GM23248 (cell line): Measurements from ENCODE around the gene STXBP6. TPM values are rescaled to one million over a fixed set of nuclear protein-coding genes. Genes with fewer than 3 reads are reported as not detected.

ENCODE experiments used
- DNase-seq: peaks from one replicate; pipeline ENCODE4 v3.0.0-alpha.2; 2015
- H2AFZ ChIP-seq: fragments of 200-600 bp; sonication (generic); 2 replicates; pipeline ENCODE4 v1.6.1; 2016; ENCODE audit warnings: antibody characterized with exemption
- H3F3A ChIP-seq: fragments of 200-600 bp; sonication (generic); 2 replicates; pipeline ENCODE4 v1.6.1; 2016; ENCODE audit warnings: mild to moderate bottlenecking, antibody characterized with exemption, mixed run types; ENCODE audit not compliant: insufficient read depth
- H3K27ac ChIP-seq: fragments of 200-600 bp; sonication (generic); 2 replicates; pipeline ENCODE4 v1.5.1; 2016; ENCODE audit warnings: mild to moderate bottlenecking
- H3K27me3 ChIP-seq: fragments of 200-600 bp; sonication (generic); replicated peaks from 2 replicates; pipeline ENCODE4 v1.6.1; 2016; ENCODE audit warnings: mild to moderate bottlenecking; ENCODE audit not compliant: insufficient read depth
- H3K36me3 ChIP-seq: fragments of 200-600 bp; sonication (generic); 2 replicates; pipeline ENCODE4 v1.6.1; 2016; ENCODE audit warnings: low read depth, mild to moderate bottlenecking
- H3K4me1 ChIP-seq: fragments of 200-600 bp; sonication (generic); 2 replicates; pipeline ENCODE4 v1.6.1; 2016; ENCODE audit warnings: mild to moderate bottlenecking; ENCODE audit not compliant: insufficient read depth
- H3K4me2 ChIP-seq: fragments of 200-600 bp; sonication (generic); one replicate; pipeline ENCODE4 v1.6.1; 2016; ENCODE audit warnings: mild to moderate bottlenecking; ENCODE audit not compliant: unreplicated experiment
- H3K4me3 ChIP-seq: fragments of 200-600 bp; sonication (generic); 2 replicates; pipeline ENCODE4 v1.5.1; 2016; ENCODE audit warnings: mild to moderate bottlenecking
- H3K79me2 ChIP-seq: fragments of 200-600 bp; sonication (generic); 2 replicates; pipeline ENCODE4 v1.6.1; 2016; ENCODE audit warnings: mild to moderate bottlenecking; ENCODE audit not compliant: insufficient read depth
- H3K9ac ChIP-seq: fragments of 200-600 bp; sonication (generic); 2 replicates; pipeline ENCODE4 v1.6.1; 2016; ENCODE audit warnings: mild to moderate bottlenecking
- H3K9me2 ChIP-seq: fragments of 200-600 bp; sonication (generic); 2 replicates; pipeline ENCODE4 v1.6.1; 2016; ENCODE audit warnings: mixed run types, mild to moderate bottlenecking, moderate library complexity; ENCODE audit not compliant: insufficient read depth
- H3K9me3 ChIP-seq: fragments of 200-600 bp; sonication (generic); one replicate; pipeline ENCODE4 v1.6.1; 2017; ENCODE audit warnings: low read depth
- H4K20me1 ChIP-seq: fragments of 200-600 bp; sonication (generic); 2 replicates; pipeline ENCODE4 v1.6.0; 2016; ENCODE audit not compliant: insufficient read depth
- EZH2 ChIP-seq: fragments of 200-600 bp; sonication (generic); IDR thresholded peaks from 2 replicates; pipeline ENCODE4 v1.6.1; 2018; ENCODE audit warnings: antibody characterized with exemption, mild to moderate bottlenecking; ENCODE audit not compliant: insufficient read depth, poor library complexity, severe bottlenecking
- EZH2phosphoT487 ChIP-seq: fragments of 200-600 bp; sonication (generic); IDR thresholded peaks from 2 replicates; pipeline ENCODE4 v1.6.1; 2018; ENCODE audit warnings: antibody characterized with exemption, moderate library complexity, mild to moderate bottlenecking, low read depth; ENCODE audit not compliant: insufficient read depth
- WGBS, 2 experiments: methylation state at CpG; one replicate each; pipeline ENCODE4 v1.1.6; 2015 to 2017; ENCODE audit warnings: low lambda C conversion rate in 2 of 2, low coverage in 1 of 2; ENCODE audit errors: missing lambda C conversion rate in 2 of 2; 5-methylcytosine and 5-hydroxymethylcytosine counted together
- in situ Hi-C: fragments of 300-500 bp; cut with MboI; formaldehyde crosslinking; loops from 2 replicates; pipeline ENCODE4 v1.15.0; 2020
- polyA plus RNA-seq: library from polyadenylated mRNA; unstranded; fragments of >200 nt; fragmentation: Nextera tagmentation; extraction: Ambion mirVana; gene quantifications from 2 replicates; pipeline ENCODE4 v1.2.1, GENCODE V29; 2016
- total RNA-seq: library from RNA; depleted of rRNA; stranded (reverse); fragments of >200 nt; shearing (Covaris generic); gene quantifications from 2 replicates; pipeline ENCODE4 v1.2.3, GENCODE V29; 2014

Gene STXBP6
- total and polyA plus RNA-seq, 2 experiments from 2014 or later = 13.9 to 19.6 TPM

DNA sequence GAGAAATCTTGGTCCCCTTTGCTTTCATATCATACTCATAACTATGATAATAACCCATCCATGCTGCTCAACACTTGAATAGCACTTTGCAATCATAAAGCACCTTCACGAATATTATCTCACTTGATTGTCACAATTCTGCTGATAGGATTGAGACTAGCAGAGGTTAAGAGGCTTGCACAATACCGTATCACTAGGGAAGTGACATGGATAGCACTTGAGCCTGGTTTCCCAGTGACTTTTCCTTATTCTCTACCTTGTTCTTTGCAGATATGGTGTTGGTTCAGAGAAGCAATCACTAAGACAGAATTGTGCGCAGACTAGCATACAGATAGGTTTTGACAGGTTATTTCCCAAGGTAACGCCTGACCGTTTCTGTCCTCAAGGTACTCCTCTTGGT, 229.3 kb downstream of the STXBP6 start:
- H3K27me3 ChIP-seq = no peaks in the 10 kb centered on the region
- no peak overlapping the region for H3K4me2 ChIP-seq
- H3K9me3 ChIP-seq = no peaks in the 10 kb centered on the region
- 0 out of 2 replicates have a peak, but pooled peaks cover 7% of the 10 kb centered on the region for H3K4me1 ChIP-seq
- DNase-seq = no peak
- in situ Hi-C loops = no loop called here
- H3K36me3 ChIP-seq = no peaks in the 10 kb centered on the region
- H3K4me3 ChIP-seq = no peak overlapping the region
- TF ChIP-seq EZH2 (no peak), EZH2phosphoT487 (no peak)
- H4K20me1 ChIP-seq = no peaks in the 10 kb centered on the region
- H3K27ac ChIP-seq = no peak overlapping the region
- H3K9me2 ChIP-seq = no peaks in the 10 kb centered on the region
- no peaks in the 10 kb centered on the region for H3F3A ChIP-seq
- no peak overlapping the region for H2AFZ ChIP-seq
- H3K9ac ChIP-seq = no peak overlapping the region
- no peaks in the 10 kb centered on the region for H3K79me2 ChIP-seq
- WGBS, 2 experiments = 77 to 78% methylated on average over 5 of the region's 5 CpGs

DNA sequence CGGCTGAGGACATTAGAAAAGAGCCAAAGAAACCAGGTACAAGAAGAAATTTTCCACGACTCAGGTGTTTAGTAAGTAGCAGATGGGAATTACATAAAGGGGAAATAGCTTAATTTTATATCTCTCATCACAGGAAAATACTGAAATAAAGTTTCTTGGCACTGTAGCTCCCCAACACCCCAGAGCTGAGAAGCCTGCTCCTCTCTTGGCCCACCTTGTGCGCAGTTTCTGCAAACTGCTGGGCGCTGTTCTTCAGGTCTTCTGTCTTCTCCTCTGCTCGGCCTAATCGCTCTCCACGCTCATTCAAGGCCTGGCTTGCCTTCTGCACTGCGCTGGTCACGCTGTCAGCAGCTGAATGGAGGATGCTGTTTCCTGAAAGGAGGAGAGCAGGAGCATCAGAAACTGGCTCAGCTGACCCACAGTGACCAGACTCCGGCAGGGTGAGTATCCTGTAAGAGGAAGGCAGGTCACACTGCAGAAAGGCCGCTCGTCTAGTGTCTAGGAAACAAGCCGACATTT, 231.1 kb downstream of the STXBP6 start:
- no peak for TF ChIP-seq EZH2phosphoT487
- no peak for TF ChIP-seq EZH2

DNA sequence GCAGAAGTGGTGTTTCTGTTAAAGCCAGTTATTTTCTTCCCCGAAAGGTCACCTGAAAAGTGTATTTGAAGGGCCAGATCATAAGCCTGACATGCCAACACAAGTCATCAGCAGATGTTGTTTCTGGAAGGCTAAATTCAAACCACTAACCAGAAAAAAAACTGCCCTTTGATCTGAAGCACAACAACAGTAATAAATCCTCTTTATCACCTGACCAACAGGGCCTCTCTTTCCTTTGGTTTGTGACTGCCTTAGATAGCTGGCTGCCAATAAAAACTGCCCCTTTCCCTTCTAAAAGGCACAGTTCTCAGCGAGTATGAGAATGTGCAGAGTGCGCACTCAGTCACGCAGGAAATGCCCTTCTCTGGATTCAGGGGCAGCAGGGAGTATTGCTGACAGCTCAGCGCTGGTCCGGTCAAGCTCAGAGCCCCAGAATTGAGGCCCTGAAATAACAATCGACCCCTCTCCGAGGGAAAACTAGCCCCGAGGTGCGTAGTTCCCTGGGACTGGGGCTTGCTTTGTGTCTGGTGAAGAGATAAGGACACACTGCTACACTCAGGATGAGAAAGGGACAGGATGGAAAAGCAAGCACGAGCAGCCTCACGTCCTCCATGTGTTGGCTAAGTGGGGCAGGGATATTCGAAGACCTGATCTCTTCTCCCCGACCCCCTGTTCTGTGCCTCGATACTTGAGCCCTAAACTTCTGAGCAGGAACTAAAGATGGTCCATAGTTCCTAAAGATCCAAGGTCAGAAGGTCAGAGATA, 231.7 kb downstream of the STXBP6 start:
- no peak overlapping the region for H3K4me3 ChIP-seq
- no peak overlapping the region for H3K27ac ChIP-seq
- no peaks in the 10 kb centered on the region for H3K9me2 ChIP-seq
- WGBS, 2 experiments = 79 to 80% methylated on average over 15 of the region's 15 CpGs
- H3K9ac ChIP-seq = no peak overlapping the region
- 0 out of 2 replicates have a peak, but pooled peaks cover 7% of the 10 kb centered on the region for H3K4me1 ChIP-seq
- no peak overlapping the region for H2AFZ ChIP-seq
- in situ Hi-C loops = loop anchor here (10.0 kb wide), 2 partner anchors 227 to 317 kb away; no protein-coding TSS in a partner anchor
- no peaks in the 10 kb centered on the region for H3F3A ChIP-seq
- H3K4me2 ChIP-seq = no peak overlapping the region
- TF ChIP-seq EZH2 (no peak), EZH2phosphoT487 (no peak)
- no peaks in the 10 kb centered on the region for H3K27me3 ChIP-seq
- DNase-seq = no peak
- no peaks in the 10 kb centered on the region for H4K20me1 ChIP-seq
- no peaks in the 10 kb centered on the region for H3K36me3 ChIP-seq
- H3K79me2 ChIP-seq = no peaks in the 10 kb centered on the region
- H3K9me3 ChIP-seq = no peaks in the 10 kb centered on the region

More for the DNA sequence above, 231.1 kb downstream of the STXBP6 start:
- Histone ChIP-seq H3K27ac (no peak overlapping the region), H3F3A (no peaks in the 10 kb centered on the region), H3K27me3 (no peaks in the 10 kb centered on the region), H3K4me1 (0 out of 2 replicates have a peak, but pooled peaks cover 7% of the 10 kb centered on the region), H3K4me3 (no peak overlapping the region), H4K20me1 (no peaks in the 10 kb centered on the region), H3K4me2 (no peak overlapping the region), H3K79me2 (no peaks in the 10 kb centered on the region), H3K9ac (no peak overlapping the region), H3K36me3 (no peaks in the 10 kb centered on the region), H3K9me2 (no peaks in the 10 kb centered on the region), H2AFZ (no peak overlapping the region), H3K9me3 (no peaks in the 10 kb centered on the region)
- DNase-seq = no peak
- in situ Hi-C loops = loop anchor here (10.0 kb wide), 2 partner anchors 226 to 316 kb away; no protein-coding TSS in a partner anchor
- WGBS, 2 experiments = 88 to 93% methylated on average over 13 of the region's 13 CpGs

DNA sequence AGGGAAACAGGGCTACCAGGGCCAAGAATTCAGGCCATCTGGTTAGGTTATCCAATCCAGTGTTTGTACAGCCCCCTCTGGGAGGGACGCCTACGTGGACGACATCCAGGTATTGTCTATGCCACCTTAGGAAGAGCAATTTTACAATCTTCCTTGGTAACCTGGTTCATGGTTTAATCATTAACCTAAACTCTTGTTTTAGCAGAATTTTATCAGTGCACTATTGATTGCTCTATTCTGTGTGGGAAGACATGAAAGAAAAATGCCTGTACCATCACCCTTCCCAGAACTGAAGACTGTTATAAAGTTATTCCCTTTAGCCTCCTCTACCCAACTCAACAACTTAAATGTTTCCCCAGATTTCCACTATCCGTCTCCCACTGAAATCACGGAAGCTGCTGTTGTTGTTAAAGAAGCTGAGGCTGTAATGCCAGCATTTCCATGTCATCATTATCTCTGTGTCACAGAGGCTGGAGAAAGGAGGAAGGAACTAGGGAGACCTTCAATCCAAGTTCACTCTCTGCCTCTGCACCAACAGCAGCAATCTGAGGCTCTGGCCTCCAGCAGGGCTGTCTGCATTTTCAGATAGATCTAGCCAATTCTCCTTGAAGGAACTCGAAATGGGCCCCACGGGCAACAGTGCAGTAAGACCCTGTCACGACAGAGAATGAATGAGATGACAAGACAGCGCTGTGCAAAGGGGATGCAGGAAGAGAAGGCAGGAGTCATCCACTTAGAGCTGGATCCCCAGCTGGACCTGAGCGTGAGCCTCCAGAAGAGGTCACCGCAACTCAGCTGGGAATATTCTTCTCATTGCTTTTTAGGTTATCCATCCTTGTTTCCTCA, 232.5 kb downstream of the STXBP6 start:
- no peak overlapping the region for H3K9ac ChIP-seq
- H3K4me3 ChIP-seq = no peak overlapping the region
- no peak overlapping the region for H3K4me2 ChIP-seq
- DNase-seq = peak; percentile 56
- H3K27me3 ChIP-seq = no peaks in the 10 kb centered on the region
- H3K9me3 ChIP-seq = no peaks in the 10 kb centered on the region
- no peaks in the 10 kb centered on the region for H3K9me2 ChIP-seq
- TF ChIP-seq EZH2phosphoT487 (no peak), EZH2 (no peak)
- H3K79me2 ChIP-seq = no peaks in the 10 kb centered on the region
- 0 out of 2 replicates have a peak, but pooled peaks cover 7% of the 10 kb centered on the region for H3K4me1 ChIP-seq
- no peak overlapping the region for H3K27ac ChIP-seq
- H3F3A ChIP-seq = no peaks in the 10 kb centered on the region
- no peaks in the 10 kb centered on the region for H4K20me1 ChIP-seq
- in situ Hi-C loops = loop anchor here (10.0 kb wide), 2 partner anchors 227 to 317 kb away; no protein-coding TSS in a partner anchor
- no peak overlapping the region for H2AFZ ChIP-seq
- 72 to 80% methylated on average over 11 of the region's 11 CpGs for WGBS, 2 experiments
- no peaks in the 10 kb centered on the region for H3K36me3 ChIP-seq
